NCI-H2029 (cell line): ENCODE results near the gene RASAL3.
A peak's percentile ranks its signal among the peaks of the same experiment; 100 is the strongest.

ENCODE experiments used
- DNase-seq: peaks from one replicate; lab custom pipeline; 2025; lab: John Stamatoyannopoulos, UW

RASAL3 gene

GRCh38 chr19:15432629-15433518, 31.5 kb downstream of the RASAL3 start:
- DNase-seq = peak; percentile 91

GRCh38 chr19:15432018-15432494, 32.3 kb downstream of the RASAL3 start:
- no peak for DNase-seq

- DNase-seq = no peak
These were observed 32.8 kb downstream of the RASAL3 start for GRCh38 chr19:15431396-15432017.

GRCh38 chr19:15430526-15431120, 33.7 kb downstream of the RASAL3 start:
- no peak for DNase-seq

- no peak for DNase-seq
These were observed 34.4 kb downstream of the RASAL3 start for GRCh38 chr19:15429825-15430467.

- DNase-seq = no peak
These were observed 35.2 kb downstream of the RASAL3 start for GRCh38 chr19:15428956-15429824.

- no peak for DNase-seq
These were observed 36.3 kb downstream of the RASAL3 start for GRCh38 chr19:15427991-15428471.

- DNase-seq = no peak
These were observed 37.0 kb downstream of the RASAL3 start for GRCh38 chr19:15427350-15427700.

GRCh38 chr19:15426485-15427349, 37.6 kb downstream of the RASAL3 start:
- no peak for DNase-seq

GRCh38 chr19:15425321-15425950, 38.9 kb downstream of the RASAL3 start:
- no peak for DNase-seq

- no peak for DNase-seq
These were observed 39.6 kb downstream of the RASAL3 start for GRCh38 chr19:15424692-15425272.

GRCh38 chr19:15424121-15424520, 40.2 kb downstream of the RASAL3 start:
- no peak for DNase-seq

GRCh38 chr19:15423130-15423529, 41.2 kb downstream of the RASAL3 start:
- DNase-seq = no peak

GRCh38 chr19:15422296-15423075, 41.9 kb downstream of the RASAL3 start:
- DNase-seq = no peak

GRCh38 chr19:15421721-15422260, 42.6 kb downstream of the RASAL3 start:
- DNase-seq = peak; percentile 83

- no peak for DNase-seq
These were observed 43.1 kb downstream of the RASAL3 start for GRCh38 chr19:15421136-15421695.

- peak; percentile 17 for DNase-seq
These were observed 44.8 kb downstream of the RASAL3 start for GRCh38 chr19:15419413-15420025.
